HEK293 (cell line): ENCODE results near the gene LYPD3.
A peak's percentile ranks its signal among the peaks of the same experiment; 100 is the strongest.

Experiments used
- EGR2 ChIP-seq: fragments of 450-650 bp; formaldehyde crosslinking; IDR thresholded peaks from 2 replicates; pipeline ENCODE4 v1.5.1; 2016; ENCODE audit warnings: low read depth, missing biosample characterization, missing genetic modification characterization
- GFI1B ChIP-seq: fragments of 450-650 bp; formaldehyde crosslinking; IDR thresholded peaks from 2 replicates; pipeline ENCODE4 v1.5.1; 2016; ENCODE audit warnings: missing biosample characterization, missing genetic modification characterization
- GLI4 ChIP-seq: fragments of 450-650 bp; formaldehyde crosslinking; IDR thresholded peaks from 2 replicates; pipeline ENCODE4 v1.5.1; 2016; ENCODE audit warnings: missing biosample characterization, missing genetic modification characterization
- HOXC10 ChIP-seq: sonication (generic); formaldehyde crosslinking; IDR thresholded peaks from 2 replicates; pipeline ENCODE4 v1.8.1; 2023; ENCODE audit warnings: mild to moderate bottlenecking, missing genetic modification reagents
- PRDM1 ChIP-seq: fragments of 450-650 bp; formaldehyde crosslinking; IDR thresholded peaks from 2 replicates; pipeline ENCODE4; 2016; ENCODE audit warnings: missing biosample characterization, missing genetic modification characterization
- PRDM10 ChIP-seq: fragments of 450-650 bp; formaldehyde crosslinking; IDR thresholded peaks from 2 replicates; pipeline ENCODE4 v1.5.1; 2016; ENCODE audit warnings: missing biosample characterization, missing genetic modification characterization
- SALL2 ChIP-seq: fragments of 450-650 bp; formaldehyde crosslinking; IDR thresholded peaks from 2 replicates; pipeline ENCODE4 v1.5.0; 2017; ENCODE audit warnings: missing biosample characterization, mild to moderate bottlenecking, missing genetic modification characterization, borderline replicate concordance
- SCRT1 ChIP-seq: fragments of 450-650 bp; formaldehyde crosslinking; IDR thresholded peaks from 2 replicates; pipeline ENCODE4 v1.5.1; 2016; ENCODE audit warnings: missing biosample characterization, missing genetic modification characterization, borderline replicate concordance
- SP3 ChIP-seq: fragments of 450-650 bp; formaldehyde crosslinking; IDR thresholded peaks from 2 replicates; pipeline ENCODE4 v1.5.1; 2016; ENCODE audit warnings: missing biosample characterization, missing genetic modification characterization
- YY1 ChIP-seq: fragments of 450-650 bp; formaldehyde crosslinking; IDR thresholded peaks from 2 replicates; pipeline ENCODE4 v1.5.1; 2018; ENCODE audit warnings: missing biosample characterization, missing genetic modification characterization
- YY2 ChIP-seq: fragments of 450-650 bp; formaldehyde crosslinking; IDR thresholded peaks from 2 replicates; pipeline ENCODE4 v1.5.1; 2016; ENCODE audit warnings: missing biosample characterization, missing genetic modification characterization
- ZBTB17 ChIP-seq: fragments of 450-650 bp; formaldehyde crosslinking; IDR thresholded peaks from 2 replicates; pipeline ENCODE4 v1.5.1; 2016; ENCODE audit warnings: missing biosample characterization, missing genetic modification characterization
- ZBTB20 ChIP-seq: fragments of 450-650 bp; formaldehyde crosslinking; IDR thresholded peaks from 2 replicates; pipeline ENCODE4 v1.5.1; 2016; ENCODE audit warnings: missing biosample characterization, missing genetic modification characterization
- ZBTB48 ChIP-seq: fragments of 450-650 bp; formaldehyde crosslinking; IDR thresholded peaks from 2 replicates; pipeline ENCODE4 v1.5.1; 2016; ENCODE audit warnings: missing biosample characterization, missing genetic modification characterization
- ZFP41 ChIP-seq: fragments of 450-650 bp; formaldehyde crosslinking; IDR thresholded peaks from 2 replicates; pipeline ENCODE4 v1.5.1; 2016; ENCODE audit warnings: missing biosample characterization, missing genetic modification characterization, borderline replicate concordance
- ZFP69B ChIP-seq: fragments of 450-650 bp; formaldehyde crosslinking; IDR thresholded peaks from 2 replicates; pipeline ENCODE4 v1.5.1; 2016; ENCODE audit warnings: missing biosample characterization, missing genetic modification characterization
- ZNF133 ChIP-seq: fragments of 450-650 bp; formaldehyde crosslinking; IDR thresholded peaks from 2 replicates; pipeline ENCODE4 v1.5.1; 2016; ENCODE audit warnings: missing biosample characterization, missing genetic modification characterization
- ZNF146 ChIP-seq: fragments of 450-650 bp; formaldehyde crosslinking; IDR thresholded peaks from 2 replicates; pipeline ENCODE4 v1.5.1; 2016; ENCODE audit warnings: missing biosample characterization, missing genetic modification characterization
- ZNF2 ChIP-seq: fragments of 450-650 bp; formaldehyde crosslinking; IDR thresholded peaks from 2 replicates; pipeline ENCODE4 v1.5.1; 2016; ENCODE audit warnings: missing biosample characterization, missing genetic modification characterization
- ZNF248 ChIP-seq: fragments of 450-650 bp; formaldehyde crosslinking; IDR thresholded peaks from 2 replicates; pipeline ENCODE4 v1.5.1; 2017; ENCODE audit warnings: missing biosample characterization, missing genetic modification characterization
- ZNF324 ChIP-seq: fragments of 450-650 bp; formaldehyde crosslinking; IDR thresholded peaks from 2 replicates; pipeline ENCODE4 v1.5.1; 2016; ENCODE audit warnings: missing biosample characterization, missing genetic modification characterization
- ZNF473 ChIP-seq: fragments of 450-650 bp; formaldehyde crosslinking; IDR thresholded peaks from 2 replicates; pipeline ENCODE4 v1.5.1; 2017; ENCODE audit warnings: missing biosample characterization, missing genetic modification characterization
- ZNF514 ChIP-seq: fragments of 450-650 bp; formaldehyde crosslinking; IDR thresholded peaks from 2 replicates; pipeline ENCODE4 v1.5.1; 2016; ENCODE audit warnings: missing biosample characterization, missing genetic modification characterization
- ZNF558 ChIP-seq: fragments of 450-650 bp; formaldehyde crosslinking; IDR thresholded peaks from 2 replicates; pipeline ENCODE4 v1.5.1; 2016; ENCODE audit warnings: missing biosample characterization, missing genetic modification characterization
- ZNF629 ChIP-seq: fragments of 450-650 bp; formaldehyde crosslinking; IDR thresholded peaks from 2 replicates; pipeline ENCODE4 v1.5.1; 2017; ENCODE audit warnings: missing biosample characterization, missing genetic modification characterization
- ZSCAN16 ChIP-seq: fragments of 450-650 bp; formaldehyde crosslinking; IDR thresholded peaks from 2 replicates; pipeline ENCODE4 v1.5.1; 2016; ENCODE audit warnings: missing biosample characterization, missing genetic modification characterization
- TF ChIP-seq, protein P1 (sequence below): fragments of 450-650 bp; formaldehyde crosslinking; IDR thresholded peaks from 2 replicates; pipeline ENCODE4 v1.5.1; 2016; ENCODE audit warnings: missing biosample characterization, missing genetic modification characterization, borderline replicate concordance
- TF ChIP-seq, protein P2 (sequence below): IDR thresholded peaks from 2 replicates; pipeline ENCODE4 v1.6.1; 2011; ENCODE audit warnings: mild to moderate bottlenecking, low read depth, low read length, borderline replicate concordance
- TF ChIP-seq, protein P3 (sequence below): fragments of 450-650 bp; formaldehyde crosslinking; IDR thresholded peaks from 2 replicates; pipeline ENCODE4 v1.5.1; 2016; ENCODE audit warnings: missing biosample characterization, missing genetic modification characterization

LYPD3 gene

GRCh38 chr19:43446746-43447489 is 18.5 kb downstream of the LYPD3 start (continued):
- TF ChIP-seq ZBTB48 (tag by site-specific recombination) = 0 out of 2 replicates have a peak, but pooled peaks have one; percentile 8
- no peak for TF ChIP-seq ZFP41 (tag by site-specific recombination)
- no peak for TF ChIP-seq ZBTB20 (tag by site-specific recombination)
- TF ChIP-seq ZFP69B = no peak
- no peak for TF ChIP-seq GLI4 (tag by site-specific recombination)
- TF ChIP-seq YY1 = no peak
- TF ChIP-seq, protein P1, sequence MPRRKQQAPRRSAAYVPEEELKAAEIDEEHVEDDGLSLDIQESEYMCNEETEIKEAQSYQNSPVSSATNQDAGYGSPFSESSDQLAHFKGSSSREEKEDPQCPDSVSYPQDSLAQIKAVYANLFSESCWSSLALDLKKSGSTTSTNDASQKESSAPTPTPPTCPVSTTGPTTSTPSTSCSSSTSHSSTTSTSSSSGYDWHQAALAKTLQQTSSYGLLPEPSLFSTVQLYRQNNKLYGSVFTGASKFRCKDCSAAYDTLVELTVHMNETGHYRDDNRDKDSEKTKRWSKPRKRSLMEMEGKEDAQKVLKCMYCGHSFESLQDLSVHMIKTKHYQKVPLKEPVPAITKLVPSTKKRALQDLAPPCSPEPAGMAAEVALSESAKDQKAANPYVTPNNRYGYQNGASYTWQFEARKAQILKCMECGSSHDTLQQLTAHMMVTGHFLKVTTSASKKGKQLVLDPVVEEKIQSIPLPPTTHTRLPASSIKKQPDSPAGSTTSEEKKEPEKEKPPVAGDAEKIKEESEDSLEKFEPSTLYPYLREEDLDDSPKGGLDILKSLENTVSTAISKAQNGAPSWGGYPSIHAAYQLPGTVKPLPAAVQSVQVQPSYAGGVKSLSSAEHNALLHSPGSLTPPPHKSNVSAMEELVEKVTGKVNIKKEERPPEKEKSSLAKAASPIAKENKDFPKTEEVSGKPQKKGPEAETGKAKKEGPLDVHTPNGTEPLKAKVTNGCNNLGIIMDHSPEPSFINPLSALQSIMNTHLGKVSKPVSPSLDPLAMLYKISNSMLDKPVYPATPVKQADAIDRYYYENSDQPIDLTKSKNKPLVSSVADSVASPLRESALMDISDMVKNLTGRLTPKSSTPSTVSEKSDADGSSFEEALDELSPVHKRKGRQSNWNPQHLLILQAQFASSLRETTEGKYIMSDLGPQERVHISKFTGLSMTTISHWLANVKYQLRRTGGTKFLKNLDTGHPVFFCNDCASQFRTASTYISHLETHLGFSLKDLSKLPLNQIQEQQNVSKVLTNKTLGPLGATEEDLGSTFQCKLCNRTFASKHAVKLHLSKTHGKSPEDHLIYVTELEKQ = no peak
- TF ChIP-seq GFI1B (tag by site-specific recombination) = no peak
- peak; percentile 96 for TF ChIP-seq ZNF2
- TF ChIP-seq ZNF146 (tag by site-specific recombination) = no peak
- no peak for TF ChIP-seq ZSCAN16 (tag by site-specific recombination)
- no peak for TF ChIP-seq SP3 (tag by site-specific recombination)
- TF ChIP-seq PRDM10 (tag by site-specific recombination) = peak; percentile 85
- TF ChIP-seq SALL2 = no peak
- TF ChIP-seq ZBTB17 (tag by site-specific recombination) = peak; percentile 58
- no peak for TF ChIP-seq ZNF629 (tag by site-specific recombination)
- TF ChIP-seq, protein P2, sequence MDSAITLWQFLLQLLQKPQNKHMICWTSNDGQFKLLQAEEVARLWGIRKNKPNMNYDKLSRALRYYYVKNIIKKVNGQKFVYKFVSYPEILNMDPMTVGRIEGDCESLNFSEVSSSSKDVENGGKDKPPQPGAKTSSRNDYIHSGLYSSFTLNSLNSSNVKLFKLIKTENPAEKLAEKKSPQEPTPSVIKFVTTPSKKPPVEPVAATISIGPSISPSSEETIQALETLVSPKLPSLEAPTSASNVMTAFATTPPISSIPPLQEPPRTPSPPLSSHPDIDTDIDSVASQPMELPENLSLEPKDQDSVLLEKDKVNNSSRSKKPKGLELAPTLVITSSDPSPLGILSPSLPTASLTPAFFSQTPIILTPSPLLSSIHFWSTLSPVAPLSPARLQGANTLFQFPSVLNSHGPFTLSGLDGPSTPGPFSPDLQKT = no peak
- no peak for TF ChIP-seq YY2 (tag by site-specific recombination)
- TF ChIP-seq SCRT1 (tag by site-specific recombination) = no peak
- TF ChIP-seq EGR2 = no peak
- TF ChIP-seq PRDM1 = peak; percentile 60
- no peak for TF ChIP-seq ZNF248 (tag by site-specific recombination)
- TF ChIP-seq ZNF558 (tag by site-specific recombination) = no peak
- no peak for TF ChIP-seq ZNF514
- TF ChIP-seq, protein P3, sequence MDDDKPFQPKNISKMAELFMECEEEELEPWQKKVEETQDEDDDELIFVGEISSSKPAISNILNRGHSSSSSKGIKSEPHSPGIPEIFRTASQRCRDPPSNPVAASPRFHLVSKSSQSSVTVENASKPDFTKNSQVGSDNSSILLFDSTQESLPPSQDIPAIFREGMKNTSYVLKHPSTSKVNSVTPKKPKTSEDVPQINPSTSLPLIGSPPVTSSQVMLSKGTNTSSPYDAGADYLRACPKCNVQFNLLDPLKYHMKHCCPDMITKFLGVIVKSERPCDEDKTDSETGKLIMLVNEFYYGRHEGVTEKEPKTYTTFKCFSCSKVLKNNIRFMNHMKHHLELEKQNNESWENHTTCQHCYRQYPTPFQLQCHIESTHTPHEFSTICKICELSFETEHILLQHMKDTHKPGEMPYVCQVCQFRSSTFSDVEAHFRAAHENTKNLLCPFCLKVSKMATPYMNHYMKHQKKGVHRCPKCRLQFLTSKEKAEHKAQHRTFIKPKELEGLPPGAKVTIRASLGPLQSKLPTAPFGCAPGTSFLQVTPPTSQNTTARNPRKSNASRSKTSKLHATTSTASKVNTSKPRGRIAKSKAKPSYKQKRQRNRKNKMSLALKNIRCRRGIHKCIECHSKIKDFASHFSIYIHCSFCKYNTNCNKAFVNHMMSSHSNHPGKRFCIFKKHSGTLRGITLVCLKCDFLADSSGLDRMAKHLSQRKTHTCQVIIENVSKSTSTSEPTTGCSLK = no peak
- 0 out of 2 replicates have a peak, but pooled peaks have one; percentile 43 for TF ChIP-seq ZNF324 (tag by site-specific recombination)
- no peak for TF ChIP-seq HOXC10 (CRISPR knock-in tag)
- no peak for TF ChIP-seq ZNF473 (tag by site-specific recombination)
- TF ChIP-seq ZNF133 = no peak
